K562 (cell line): ENCODE measurements around the gene C22orf39. TPM values are rescaled to one million over a fixed set of nuclear protein-coding genes. Genes with fewer than 3 reads are reported as not detected.
A peak's percentile ranks its signal among the peaks of the same experiment; 100 is the strongest.

Experiments
- ATAC-seq: fragments of 200-7000 bp; cut with Tn5 transposase; 3 replicates; pipeline ENCODE4 v1.9.1; 2020; ENCODE audit warnings: moderate library complexity
- BruUV-seq: library from RNA; stranded (reverse); fragments of 400-500 nt; replicated peaks from 2 replicates; lab custom pipeline; 2021; lab: Mats Ljungman, UMichigan
- CTCF ChIA-PET: fragments of 300-600 bp; formaldehyde crosslinking; extraction: SDS; loops from one replicate; lab custom pipeline; 2021; ENCODE audit warnings: low intra/inter-chr PET ratio; lab: Yijun Ruan, JAX
- POLR2A ChIA-PET: fragments of 300-600, 350-650 bp; sonication (Branson Sonifier 250); formaldehyde crosslinking; extraction: SDS; loops from one replicate; lab custom pipeline; 2021; ENCODE audit warnings: antibody characterized with exemption, inconsistent platforms; lab: Yijun Ruan, JAX
- DNase-seq, 4 experiments: peaks; one replicate each; pipeline versions ENCODE4 v3.0.0 to v3.0.0-alpha.2; 2011 to 2018; ENCODE audit warnings: low spot score in 3 of 4, mixed read lengths in 3 of 4; ENCODE audit errors: extremely low read depth in 1 of 4
- FAIRE-seq: peaks from 2 replicates; lab custom pipeline; 2011; peaks lifted over from hg19 to GRCh38; lab: Jason Lieb, UNC
- H2AFZ ChIP-seq: 2 replicates; pipeline ENCODE4 v1.6.0; 2011; ENCODE audit warnings: low read depth, low read length, control low read depth, inconsistent platforms
- H3K27ac ChIP-seq: fragments of 200-600 bp; 3 replicates; pipeline ENCODE4 v1.8.0; 2011; ENCODE audit warnings: low read depth, mild to moderate bottlenecking, control low read depth, inconsistent platforms, low read length, moderate library complexity, mixed read lengths; ENCODE audit errors: extremely low read depth
- H3K27me3 ChIP-seq, 2 experiments: fragments of 300-600 bp in 1 of 2; 2 replicates in 1 of 2; 3 replicates in 1 of 2; pipeline versions ENCODE4 v1.6.0 to v1.8.0; 2011; ENCODE audit warnings: inconsistent platforms in 2 of 2, low read length in 2 of 2, mild to moderate bottlenecking in 1 of 2, mixed read lengths in 1 of 2, moderate library complexity in 1 of 2; ENCODE audit not compliant: control insufficient read depth in 2 of 2, insufficient read depth in 2 of 2
- H3K36me3 ChIP-seq: fragments of 300-600 bp; 3 replicates; pipeline ENCODE4 v1.8.0; 2011; ENCODE audit warnings: mild to moderate bottlenecking, low read length, inconsistent platforms; ENCODE audit not compliant: control insufficient read depth, insufficient read depth
- H3K4me1 ChIP-seq, 2 experiments: fragments of 200-600 bp in 1 of 2; replicated peaks in 1 of 2; 2 replicates in 1 of 2; 3 replicates in 1 of 2; pipeline versions ENCODE4 v1.5.1 to v1.8.0; 2011; ENCODE audit warnings: inconsistent platforms in 2 of 2, low read length in 2 of 2, mild to moderate bottlenecking in 1 of 2, mixed read lengths in 1 of 2, moderate library complexity in 1 of 2; ENCODE audit not compliant: control insufficient read depth in 2 of 2, insufficient read depth in 2 of 2
- H3K4me2 ChIP-seq: 2 replicates; pipeline ENCODE4 v1.6.1; 2011; ENCODE audit warnings: low read length, control low read depth, inconsistent platforms, mixed read lengths; ENCODE audit not compliant: insufficient read depth
- H3K4me3 ChIP-seq: fragments of 200-600 bp; sonication (generic), shearing (Covaris generic); 2 replicates; pipeline ENCODE4 v1.5.1; 2016; ENCODE audit warnings: control low read depth, inconsistent platforms
- H3K79me2 ChIP-seq: fragments of 200-600 bp; 3 replicates; pipeline ENCODE4 v1.8.0; 2011; ENCODE audit warnings: low read length, inconsistent platforms; ENCODE audit not compliant: control insufficient read depth, insufficient read depth
- H3K9ac ChIP-seq, 2 experiments: 2 replicates each; pipeline versions ENCODE4 v1.6.0 to v1.6.1; 2011; ENCODE audit warnings: low read depth in 2 of 2, low read length in 2 of 2, control low read depth in 1 of 2, inconsistent platforms in 1 of 2, mild to moderate bottlenecking in 1 of 2, mixed read lengths in 1 of 2; ENCODE audit not compliant: insufficient read depth in 1 of 2
- H3K9me1 ChIP-seq: one replicate; pipeline ENCODE4 v1.6.0; 2011; ENCODE audit warnings: inconsistent platforms, mild to moderate bottlenecking, low read length, moderate library complexity; ENCODE audit not compliant: control insufficient read depth, insufficient read depth
- H3K9me3 ChIP-seq: replicated peaks from 2 replicates; pipeline ENCODE4 v1.5.1; 2011; ENCODE audit warnings: low read depth, low read length, inconsistent platforms; ENCODE audit not compliant: control insufficient read depth, insufficient read depth
- H4K20me1 ChIP-seq: replicated peaks from 2 replicates; pipeline ENCODE4 v1.6.1; 2011; ENCODE audit warnings: low read length, inconsistent platforms, mixed read lengths; ENCODE audit not compliant: control insufficient read depth, insufficient read depth
- ARID3B ChIP-seq: fragments of 250-450 bp; sonication (Bioruptor Pico); IDR thresholded peaks from 2 replicates; pipeline ENCODE4 v1.4.0; 2020; ENCODE audit warnings: borderline replicate concordance
- ARNT ChIP-seq, 2 experiments: fragments of 450-650 bp; IDR thresholded peaks; 2 replicates each; pipeline ENCODE4 v1.6.1; 2016; ENCODE audit warnings: mild to moderate bottlenecking in 1 of 2
- BRF2 ChIP-seq: IDR thresholded peaks from 3 replicates; pipeline ENCODE4 v1.6.1; 2011; ENCODE audit warnings: borderline replicate concordance, mild to moderate bottlenecking; ENCODE audit not compliant: insufficient read length, insufficient read depth
- CHD2 ChIP-seq: IDR thresholded peaks from 2 replicates; pipeline ENCODE4 v1.6.1; 2011; ENCODE audit warnings: low read depth, low read length
- GTF2B ChIP-seq: IDR thresholded peaks from 2 replicates; pipeline ENCODE4 v1.6.1; 2011; ENCODE audit not compliant: insufficient read length; ENCODE audit errors: extremely low read depth
- KAT7 ChIP-seq: sonication (generic); formaldehyde crosslinking; IDR thresholded peaks from 2 replicates; pipeline ENCODE4 v1.8.0; 2022; ENCODE audit warnings: missing genetic modification reagents, mild to moderate bottlenecking, borderline replicate concordance
- MEF2D ChIP-seq: conservative IDR thresholded peaks from 2 replicates; pipeline ENCODE4 v1.6.1; 2016; ENCODE audit warnings: low read depth, missing genetic modification characterization, missing compliant biosample characterization
- NCOA4 ChIP-seq: fragments of 450-650 bp; IDR thresholded peaks from 2 replicates; pipeline ENCODE4 v1.6.1; 2018; ENCODE audit warnings: mild to moderate bottlenecking; ENCODE audit not compliant: partially characterized antibody
- NFIX ChIP-seq: fragments of 250-450 bp; sonication (Bioruptor Pico); IDR thresholded peaks from 2 replicates; pipeline ENCODE4 v1.4.0; 2020; ENCODE audit warnings: low read depth, mild to moderate bottlenecking, moderate library complexity
- NR1H2 ChIP-seq: sonication (generic); formaldehyde crosslinking; IDR thresholded peaks from 2 replicates; pipeline ENCODE4 v1.4.0; 2020; ENCODE audit warnings: mild to moderate bottlenecking, missing genetic modification reagents
- PTTG1 ChIP-seq: fragments of 450-650 bp; IDR thresholded peaks from 2 replicates; pipeline ENCODE4 v1.6.1; 2016; ENCODE audit warnings: low read depth, mild to moderate bottlenecking, missing genetic modification characterization, missing compliant biosample characterization
- RCOR1 ChIP-seq, 2 experiments: IDR thresholded peaks; 2 replicates each; pipeline ENCODE4 v1.6.1; 2012; ENCODE audit warnings: low read depth in 2 of 2, low read length in 2 of 2, borderline replicate concordance in 1 of 2, improper control_type of control experiment in 1 of 2
- USF2 ChIP-seq: sonication (generic); formaldehyde crosslinking; IDR thresholded peaks from 2 replicates; pipeline ENCODE4 v1.5.0; 2020; ENCODE audit warnings: missing genetic modification reagents
- ZNF140 ChIP-seq: fragments of 250-450 bp; sonication (Bioruptor Pico); IDR thresholded peaks from 2 replicates; pipeline ENCODE4 v1.8.0; 2021; ENCODE audit warnings: moderate library complexity, mild to moderate bottlenecking, inconsistent platforms
- ZNF174 ChIP-seq: fragments of 250-450 bp; sonication (Bioruptor Pico); IDR thresholded peaks from 2 replicates; pipeline ENCODE4 v1.4.0; 2020; ENCODE audit warnings: mild to moderate bottlenecking
- ZNF277 ChIP-seq: fragments of 250-450 bp; sonication (Bioruptor Pico); IDR thresholded peaks from 2 replicates; pipeline ENCODE4 v1.8.0; 2022; ENCODE audit warnings: inconsistent platforms, mild to moderate bottlenecking, moderate library complexity, borderline replicate concordance
- ZNF764 ChIP-seq: fragments of 250-450 bp; sonication (Bioruptor Pico); IDR thresholded peaks from 2 replicates; pipeline ENCODE4 v1.4.0; 2020; ENCODE audit warnings: low read depth, mild to moderate bottlenecking, moderate library complexity
- WGBS: fragments of 100-300 bp; shearing (Covaris generic); methylation state at CpG from one replicate; pipeline ENCODE4 v1.1.6; 2016; ENCODE audit warnings: low coverage, mixed read lengths; ENCODE audit not compliant: insufficient coverage; ENCODE audit errors: missing lambda C conversion rate; 5-methylcytosine and 5-hydroxymethylcytosine counted together
- in situ Hi-C: fragments of 300-500 bp; cut with MboI; formaldehyde crosslinking; loops from 4 replicates; pipeline ENCODE4 v1.15.0; 2018; ENCODE audit warnings: inconsistent platforms, mixed read lengths
- intact Hi-C: fragments of 100-400 bp; cut with micrococcal nuclease; formaldehyde crosslinking; loops from 2 replicates; pipeline ENCODE4 v1.14.2; 2022
- polyA plus RNA-seq, 8 experiments: library from polyadenylated mRNA; depleted of rRNA in 4 of 8; stranded (reverse) in 5 of 8; unstranded in 3 of 8; fragments of >200 nt; fragmentation: Nextera tagmentation in 2 of 8; fragmentation: Illumina TruSeq in 1 of 8; extraction: Ambion mirVana in 2 of 8; extraction: Trizol in 1 of 8; gene quantifications; 2 replicates each; pipeline versions ENCODE4 v1.2.1 to v1.2.3, GENCODE V29; 2011 to 2014; ENCODE audit warnings: inconsistent platforms in 1 of 8, missing spikeins in 1 of 8
- total RNA-seq, 7 experiments: library from RNA; depleted of rRNA in 6 of 7; stranded (reverse); fragments of >200 nt in 6 of 7; fragmentation: Illumina TruSeq in 2 of 7; extraction: Trizol in 2 of 7; gene quantifications; 2 replicates each; pipeline versions ENCODE4 v1.2.1 to v1.2.3, GENCODE V29; 2011 to 2021; ENCODE audit warnings: low replicate concordance in 1 of 7

C22orf39 gene
- total and polyA plus RNA-seq, 9 of the 15 experiments (the other 6 are each of a cell fraction or from before 2014, with no cell fraction given) = 20.4 to 139 (median 66.8) TPM

GRCh38 chr22:19478901-19479354 is 31.4 kb upstream of the C22orf39 start, which contains the start of gene UFD1:
UFD1 (minus strand) TSS chr22:19479193; CDS start chr22:19479085, 108 bp downstream.
- in situ Hi-C loops (no loop called here), intact Hi-C loops (loop anchor here (1.0 to 5.0 kb wide), 10 partner anchors 32 to 357 kb away; partner anchors contain the start of genes C22orf39, DGCR2, ESS2 and MRPL40)
- H3K9me1 ChIP-seq = no peaks in the 10 kb centered on the region
- peak within 1 kb of the TSS; percentile 99 for H2AFZ ChIP-seq
- WGBS = under 1% methylated on average over 42 of the region's 42 CpGs
- H3K27me3 ChIP-seq = no peaks in the 10 kb centered on the region
- BruUV-seq = no TSS peak
- H3K9me3 ChIP-seq = no peaks in the 10 kb centered on the region
- ATAC-seq (peak; percentile 82), DNase-seq (peak; percentile 95 to 99 (median 98)), FAIRE-seq (no peak)
- H4K20me1 ChIP-seq = peaks cover 31% of the 10 kb centered on the region
- H3K4me3 ChIP-seq = peak within 1 kb of the TSS; percentile 70
- peaks cover 7 to 16% of the 10 kb centered on the region in 2 experiments for H3K4me1 ChIP-seq
- peaks cover 64% of the 10 kb centered on the region for H3K36me3 ChIP-seq
- POLR2A ChIA-PET = interaction anchor here (0.5 to 5.4 kb wide), 49 partner anchors 8 to 477 kb away, joined by 3 to 148 read pairs (median 5); partner anchors contain the start of genes C22orf39, CLTCL1, DGCR2 and HIRA
- peak within 1 kb of the TSS; percentile 97 for H3K27ac ChIP-seq
- peaks cover 85% of the 10 kb centered on the region for H3K79me2 ChIP-seq
- peak within 1 kb of the TSS; percentile 96 to 97 for H3K9ac ChIP-seq
- CTCF ChIA-PET = interaction anchor here (0.5 to 1.5 kb wide), 4 partner anchors 48 to 524 kb away, joined by 3 to 5 read pairs (median 4); partner anchors contain the start of gene HIRA
- peak within 1 kb of the TSS; percentile 97 for H3K4me2 ChIP-seq
- no peak for TF ChIP-seq KAT7
- no peak for TF ChIP-seq BRF2
- peak; percentile 59 for TF ChIP-seq ZNF764 (CRISPR knock-in tag)
- no peak for TF ChIP-seq NCOA4
- TF ChIP-seq MEF2D (tag) = no peak
- TF ChIP-seq USF2 = no peak
- TF ChIP-seq PTTG1 (tag) = no peak
- TF ChIP-seq ZNF140 (CRISPR knock-in tag) = no peak
- no peak for TF ChIP-seq ZNF174 (CRISPR knock-in tag)
- TF ChIP-seq CHD2 = no peak
- 0 out of 2 replicates have a peak, but pooled peaks have one; percentile 3 for TF ChIP-seq NFIX
- no peak for TF ChIP-seq ARNT (IDR thresholded peaks at IDR 0.05)
- TF ChIP-seq GTF2B = no peak
- peak in 1 of 2 experiments; percentile 50; a peak in 2 of 4 replicates for TF ChIP-seq RCOR1 (IDR thresholded peaks at IDR 0.05; ENCODE audit: borderline replicate concordance in 1 of 2, low read depth in 2 of 2, low read length in 2 of 2)
- no peak for TF ChIP-seq NR1H2 (CRISPR knock-in tag)
- TF ChIP-seq ZNF277 (CRISPR knock-in tag) = no peak
- TF ChIP-seq ARID3B (CRISPR knock-in tag) = no peak
